HS-5 (cell line): ENCODE results near the gene TCTN1.
"Not testable (repeated sequence)": the region's sequence is repeated elsewhere in the genome, so short reads cannot be mapped to it uniquely, and the experiment has no call there.

Source experiments
- DNase-seq: peaks from one replicate; pipeline ENCODE4 v3.0.0-alpha.2; 2012; ENCODE audit warnings: low read depth

The TCTN1 gene

DNA sequence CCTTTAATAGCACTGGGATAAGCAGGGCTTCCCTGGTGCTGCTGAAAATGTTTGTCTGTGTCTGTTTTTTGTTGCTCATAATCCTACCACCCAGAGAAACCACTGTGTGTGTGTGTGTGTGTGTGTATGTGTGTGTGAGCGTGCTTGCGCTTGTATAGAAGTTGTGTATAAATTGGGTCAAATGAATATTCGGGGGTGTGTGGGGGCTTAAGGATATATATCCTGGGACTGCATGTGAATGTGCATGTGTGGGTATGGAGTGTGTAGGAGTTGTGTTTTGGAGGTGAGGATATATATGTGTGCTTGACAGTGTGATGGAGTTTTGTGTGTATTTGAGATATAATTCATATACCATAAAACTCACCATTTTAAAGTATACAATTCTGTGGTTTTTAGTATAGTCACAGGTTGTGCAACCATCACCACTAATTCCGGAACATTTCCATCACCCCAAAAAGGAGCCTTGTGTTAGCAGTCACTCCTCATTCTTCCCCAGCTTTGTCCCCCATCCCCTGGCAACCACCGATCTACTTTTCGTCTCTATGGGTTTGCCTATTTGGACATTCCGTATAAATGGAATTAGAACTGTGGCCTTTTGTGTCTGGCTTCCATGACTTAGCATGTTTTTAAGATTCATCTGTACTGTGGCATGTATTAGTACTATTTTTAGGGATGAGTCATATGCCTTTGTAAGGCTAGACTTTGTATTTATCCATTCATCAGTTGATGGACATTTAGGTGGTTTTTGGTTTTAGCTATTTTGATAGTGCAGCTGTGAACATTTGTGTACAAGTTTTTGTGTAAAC lies 25.6 kb downstream of the TCTN1 start:
- peak; percentile 3 for DNase-seq

DNA sequence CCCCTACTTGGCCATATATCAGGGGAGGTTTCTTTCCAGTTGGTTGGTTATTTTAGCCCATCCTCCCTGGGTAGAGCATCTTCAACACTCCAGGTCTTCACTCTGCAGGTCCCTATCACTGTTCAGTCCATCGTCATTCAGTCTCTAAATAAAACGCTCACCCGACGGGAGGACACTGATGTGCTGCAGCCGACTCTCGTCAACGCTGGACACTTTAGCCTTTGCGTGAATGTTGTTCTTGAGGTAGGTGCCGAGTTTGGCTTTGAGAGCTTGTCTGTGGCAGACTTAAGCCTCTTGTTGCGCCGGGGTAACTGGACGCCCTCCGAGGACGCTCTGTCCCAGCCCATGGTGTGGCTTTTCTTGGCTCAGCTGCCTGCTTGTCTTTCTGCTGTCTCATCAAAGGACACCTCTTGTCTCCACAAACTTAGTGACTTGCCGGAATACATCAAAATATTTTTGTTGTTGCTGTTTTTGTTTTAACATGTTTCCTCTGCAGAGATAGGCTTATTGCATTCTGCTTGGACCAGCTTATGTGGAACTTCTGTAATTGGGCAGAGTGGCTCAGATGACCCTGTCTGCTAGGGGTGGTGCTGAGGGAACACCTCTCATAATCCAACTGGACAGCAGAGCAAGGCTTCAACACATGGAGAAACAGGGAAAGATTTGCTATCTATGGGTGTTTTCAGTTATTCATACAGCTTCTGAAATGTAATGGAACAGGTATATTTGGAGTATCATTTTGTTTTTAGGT lies 26.5 kb downstream of the TCTN1 start:
- DNase-seq: no peak

DNA sequence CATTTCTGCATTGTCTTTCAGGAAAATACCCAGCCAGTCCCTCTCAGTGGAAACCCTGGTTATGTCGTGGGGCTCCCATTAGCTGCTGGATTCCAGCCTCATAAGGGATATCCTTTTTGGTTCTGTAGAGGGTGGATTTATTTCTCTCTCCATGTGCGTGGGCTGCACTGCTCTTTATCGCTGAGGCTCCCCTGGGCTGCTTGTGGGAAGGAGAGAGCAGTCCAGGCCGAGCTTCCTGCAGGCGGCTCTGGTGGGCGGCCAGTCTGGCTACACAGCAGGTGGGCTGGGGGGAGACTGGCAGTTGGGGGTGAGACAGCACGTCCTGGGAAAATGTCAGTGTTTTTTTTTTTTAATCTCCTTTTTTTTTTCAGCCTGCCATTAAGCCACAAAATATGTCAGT lies 27.6 kb downstream of the TCTN1 start:
- DNase-seq: no peak

DNA sequence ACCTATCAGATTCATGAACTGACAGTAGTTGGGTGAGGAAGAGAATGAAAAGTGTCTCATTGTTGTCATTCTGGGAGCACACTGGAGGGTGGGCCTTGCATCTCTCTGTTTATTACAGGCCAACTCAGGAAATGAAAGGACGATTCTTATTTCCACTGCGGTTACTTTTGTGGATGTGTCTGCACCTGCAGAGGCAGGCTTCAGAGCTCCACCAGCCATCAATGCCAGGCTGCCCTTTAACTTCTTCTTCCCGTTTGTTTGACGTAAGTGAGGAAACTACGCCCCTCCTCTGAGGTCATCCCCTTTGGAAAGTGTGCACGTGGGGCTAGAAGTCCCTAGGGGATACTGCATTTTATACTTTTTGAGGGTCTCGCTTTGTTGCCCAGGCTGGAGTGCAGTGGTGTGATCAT lies 33.7 kb downstream of the TCTN1 start:
- no peak for DNase-seq

DNA sequence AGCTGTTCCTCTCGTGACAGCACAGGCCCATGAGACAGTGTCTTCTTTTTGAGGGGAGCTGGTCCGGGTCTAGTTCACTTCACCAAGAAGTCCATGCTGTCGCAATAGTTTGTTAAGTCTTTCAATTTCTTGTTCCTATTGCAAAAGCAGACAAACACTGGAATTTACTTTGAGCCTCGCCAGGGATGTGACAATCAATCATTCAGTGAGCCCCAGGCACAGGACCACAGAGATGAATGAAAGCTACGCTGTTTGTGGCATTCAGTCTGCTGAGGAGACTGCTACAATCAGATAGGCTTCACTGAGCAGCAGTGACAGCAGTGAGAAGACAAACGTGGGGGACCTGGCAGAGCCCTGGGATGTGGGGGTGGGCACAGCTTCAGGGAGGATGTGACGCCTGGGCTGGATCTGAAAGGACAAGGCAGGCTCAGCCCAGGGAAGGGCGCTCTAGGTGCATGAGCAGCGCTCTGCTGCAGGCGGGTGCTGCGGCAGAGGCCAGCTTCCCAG lies 35.5 kb downstream of the TCTN1 start:
- no peak for DNase-seq

DNA sequence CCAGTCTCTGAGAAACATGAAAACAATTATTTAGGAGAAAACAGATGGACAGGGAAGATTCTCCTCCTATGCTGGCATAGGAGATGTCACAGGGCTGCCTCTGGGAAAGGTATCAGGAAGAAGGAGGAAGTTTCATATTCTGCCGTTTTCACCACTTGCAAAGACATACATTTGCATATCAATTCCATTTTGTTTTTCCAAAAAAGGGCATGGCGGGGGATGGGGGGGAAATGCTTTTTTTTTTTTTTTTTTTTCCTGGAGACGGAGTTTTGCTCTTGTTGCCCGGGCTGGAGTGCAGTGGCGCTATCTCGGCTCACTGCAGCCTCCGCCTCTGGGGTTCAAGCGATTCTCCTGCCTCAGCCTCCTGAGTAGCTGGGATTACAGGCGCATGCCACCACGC lies 40.3 kb downstream of the TCTN1 start:
- DNase-seq: not testable (repeated sequence)

DNA sequence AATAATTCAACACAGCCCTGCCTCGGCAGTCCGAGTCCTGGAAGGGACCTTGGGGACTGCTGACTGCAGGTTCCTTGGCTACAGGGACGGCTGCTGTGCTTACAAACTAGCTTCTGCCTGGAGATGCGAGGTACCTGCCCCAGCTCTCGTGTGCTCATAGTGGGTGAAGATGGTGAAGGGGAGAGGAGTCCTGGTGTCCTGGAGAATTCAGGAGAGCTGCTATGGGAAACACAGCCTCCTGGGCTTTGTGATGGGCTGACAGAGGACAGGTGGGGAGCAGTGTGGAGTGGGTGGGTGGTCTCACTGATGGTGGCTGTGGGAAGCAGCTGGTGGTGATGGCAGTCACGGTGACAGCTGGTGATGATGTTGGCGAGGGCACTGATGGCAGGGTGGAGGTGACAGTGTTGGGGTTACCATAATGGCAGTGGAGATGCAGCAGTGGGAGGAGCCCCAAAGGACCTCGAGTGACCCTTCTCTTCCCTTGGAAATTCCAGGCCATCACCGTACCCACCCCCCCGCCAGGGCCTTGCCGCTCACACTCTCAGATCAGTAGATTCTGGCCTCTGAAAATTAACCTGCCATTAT lies 42.2 kb downstream of the TCTN1 start:
- DNase-seq: no peak

DNA sequence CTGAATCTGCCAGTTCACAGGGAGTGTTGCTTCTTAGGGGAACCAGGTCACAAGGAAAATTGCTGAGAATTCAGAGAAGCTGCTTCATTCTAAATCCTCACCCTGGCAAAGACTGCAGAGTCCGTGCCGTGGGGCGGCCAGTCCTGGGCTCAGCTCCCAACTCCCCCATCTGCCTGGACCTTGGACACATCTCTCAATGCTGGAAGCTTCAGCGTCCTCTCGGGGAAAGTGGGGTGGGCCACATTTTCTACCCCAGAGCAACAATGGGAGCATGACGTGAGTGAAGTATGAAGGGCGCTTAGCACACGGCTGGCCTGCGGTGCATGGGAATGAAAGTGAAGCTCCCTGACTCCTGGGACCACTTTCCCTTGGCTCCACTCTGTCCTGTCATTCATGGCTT lies 43.8 kb downstream of the TCTN1 start:
- no peak for DNase-seq

DNA sequence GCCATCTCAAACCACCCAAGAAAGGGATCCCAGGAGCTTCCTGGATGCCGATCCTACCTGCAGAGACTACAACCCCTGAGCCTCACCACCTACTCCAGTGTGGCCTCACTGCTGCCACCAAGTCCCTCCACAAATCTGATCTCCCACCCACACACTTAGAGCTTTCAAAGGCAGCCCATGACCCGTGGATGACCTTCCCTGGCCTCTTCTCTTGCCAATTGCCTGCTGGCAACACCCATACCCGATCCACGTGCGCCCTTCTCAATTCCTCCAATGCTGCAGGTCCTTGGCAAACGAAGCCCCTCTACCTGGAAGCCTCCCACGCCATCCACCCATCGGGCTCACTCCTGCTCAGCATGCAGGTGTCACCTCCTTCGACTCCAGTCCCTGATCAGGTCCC lies 44.3 kb downstream of the TCTN1 start:
- DNase-seq: no peak

DNA sequence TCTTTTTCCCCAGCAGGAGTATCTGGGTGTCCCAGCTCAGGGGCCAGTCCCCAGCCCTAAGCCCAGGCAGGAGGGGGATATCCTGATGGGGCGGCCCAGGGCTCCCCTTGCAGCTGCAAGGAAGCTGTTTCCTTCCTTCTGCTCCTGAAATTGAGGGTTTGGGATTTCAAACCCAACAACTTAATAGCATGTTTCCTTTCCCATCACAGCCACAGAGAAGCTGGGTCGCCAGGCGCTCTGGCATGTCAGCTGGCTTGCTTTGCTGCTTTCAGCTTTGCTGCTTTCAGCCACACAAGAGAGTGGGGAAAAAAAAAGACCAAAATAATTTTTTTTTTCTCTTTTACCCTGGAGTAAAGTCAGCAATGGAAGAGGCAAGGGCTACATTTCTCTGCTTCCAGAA lies 44.9 kb downstream of the TCTN1 start:
- DNase-seq: no peak

DNA sequence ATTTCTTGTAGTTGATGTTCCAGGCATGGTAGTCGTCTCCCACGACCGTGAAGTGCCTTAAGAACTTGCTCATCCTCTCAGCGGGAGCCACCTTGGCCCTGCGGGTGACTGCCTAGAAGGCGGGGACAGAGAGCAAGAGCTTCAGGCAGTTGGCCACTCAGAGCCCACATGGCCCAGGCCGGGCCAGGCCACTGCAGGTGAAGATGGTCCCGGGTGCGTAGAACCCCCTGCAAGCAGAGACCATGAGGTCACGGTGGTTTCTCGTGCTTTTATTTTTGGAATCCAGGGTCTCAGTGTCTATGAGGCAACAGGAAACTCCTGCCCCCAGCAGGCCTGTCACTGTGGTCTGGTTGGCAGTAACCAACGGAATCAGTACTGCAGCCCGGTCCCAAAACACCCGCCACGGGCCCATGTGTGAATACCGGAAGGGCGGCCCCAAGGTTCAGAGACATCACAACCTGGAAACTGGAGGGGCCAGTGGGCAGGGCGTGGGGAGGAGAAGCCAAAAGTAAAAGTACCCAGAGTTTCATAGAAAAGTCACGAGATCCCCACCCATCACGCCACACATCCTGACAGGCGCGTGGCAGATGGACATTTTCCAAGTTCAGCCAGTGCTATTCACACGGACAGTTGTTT lies 47.5 kb downstream of the TCTN1 start:
- no peak for DNase-seq

DNA sequence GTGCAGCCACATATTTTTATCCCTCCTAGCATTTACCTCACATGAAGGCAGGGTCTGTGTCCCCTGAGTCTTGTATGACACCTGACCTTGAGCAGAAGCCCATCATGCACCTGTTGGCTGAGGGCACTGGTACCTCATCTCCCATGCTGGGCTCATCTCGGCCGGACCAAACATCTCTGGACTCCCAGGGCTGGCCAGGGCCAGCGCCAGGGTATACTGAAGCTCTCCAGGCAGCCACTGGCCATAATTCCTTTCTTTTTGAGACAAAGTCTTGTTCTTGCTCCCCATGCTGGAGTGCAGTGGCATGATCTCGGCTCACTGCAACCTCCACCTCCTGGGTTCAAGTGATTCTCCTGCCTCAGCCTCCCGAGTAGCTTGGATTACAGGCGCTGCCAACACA lies 53.0 kb downstream of the TCTN1 start:
- no peak for DNase-seq

DNA sequence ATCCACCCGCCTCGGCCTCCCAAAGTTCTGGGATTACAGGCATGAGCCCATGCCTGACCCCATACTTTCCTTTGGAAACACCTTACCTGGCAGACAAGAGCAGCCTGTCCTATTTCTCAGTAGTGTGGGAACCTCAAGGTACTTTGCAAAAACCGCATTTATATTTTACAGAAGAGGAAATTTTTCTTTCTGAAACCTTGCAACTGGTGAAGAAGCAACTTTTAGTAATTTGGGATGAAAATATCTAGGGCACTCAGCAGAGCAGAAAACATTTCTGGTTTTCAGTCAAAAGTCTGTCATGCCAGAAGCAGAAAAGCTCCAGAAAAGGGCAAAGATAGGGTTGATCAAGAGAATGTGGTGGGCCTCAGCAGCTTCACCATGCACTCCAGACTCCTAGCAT lies 53.7 kb downstream of the TCTN1 start:
- DNase-seq: no peak

DNA sequence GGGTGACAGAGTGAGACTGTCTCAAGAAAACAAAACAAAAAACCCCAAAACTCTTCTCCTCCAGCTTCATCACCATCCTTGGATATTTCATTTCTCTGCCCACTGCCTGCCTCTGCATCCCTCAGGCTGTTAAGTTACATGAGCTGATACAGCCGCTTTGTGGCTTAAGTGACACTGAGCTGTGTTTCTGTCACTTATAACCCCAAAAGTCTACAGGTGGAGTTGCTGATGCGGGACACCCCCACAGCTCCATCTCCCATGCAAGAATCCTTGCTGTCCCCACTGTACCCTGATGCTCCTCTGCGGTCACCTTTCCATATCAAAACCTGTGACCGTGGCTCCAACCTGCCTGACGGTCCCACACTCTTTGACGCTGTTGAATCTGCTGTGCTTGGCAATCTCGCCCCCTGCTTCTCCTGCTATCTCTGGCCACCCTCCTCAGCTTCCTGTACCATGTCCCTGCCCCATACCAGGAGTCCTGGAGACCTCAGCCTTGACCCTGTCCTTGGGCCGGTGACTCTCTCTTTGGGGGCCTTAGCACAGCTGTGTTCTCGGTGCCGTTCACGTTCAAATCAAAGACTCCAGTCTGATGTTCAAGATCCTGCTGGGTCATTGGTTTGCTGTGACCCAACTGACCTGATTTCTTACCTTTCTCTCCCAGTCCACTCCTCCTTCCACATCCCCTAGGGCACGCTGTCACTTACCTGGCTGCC lies 54.7 kb downstream of the TCTN1 start:
- DNase-seq: no peak

DNA sequence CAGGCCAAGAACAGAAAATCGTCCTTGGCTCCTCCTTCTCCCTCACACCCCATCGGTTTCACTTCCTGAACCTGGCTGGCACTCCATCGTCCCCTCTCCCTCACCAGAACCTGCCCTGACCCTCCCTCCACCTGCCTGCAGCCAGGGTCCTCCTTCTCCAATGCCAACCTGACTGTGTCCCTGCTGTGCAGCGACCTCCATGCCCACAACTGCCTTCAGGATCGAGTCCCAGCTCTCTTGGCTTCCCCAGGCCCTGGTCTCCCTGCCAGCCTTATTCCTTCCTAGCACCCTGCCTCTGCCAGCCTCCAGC lies 55.2 kb downstream of the TCTN1 start:
- no peak for DNase-seq

DNA sequence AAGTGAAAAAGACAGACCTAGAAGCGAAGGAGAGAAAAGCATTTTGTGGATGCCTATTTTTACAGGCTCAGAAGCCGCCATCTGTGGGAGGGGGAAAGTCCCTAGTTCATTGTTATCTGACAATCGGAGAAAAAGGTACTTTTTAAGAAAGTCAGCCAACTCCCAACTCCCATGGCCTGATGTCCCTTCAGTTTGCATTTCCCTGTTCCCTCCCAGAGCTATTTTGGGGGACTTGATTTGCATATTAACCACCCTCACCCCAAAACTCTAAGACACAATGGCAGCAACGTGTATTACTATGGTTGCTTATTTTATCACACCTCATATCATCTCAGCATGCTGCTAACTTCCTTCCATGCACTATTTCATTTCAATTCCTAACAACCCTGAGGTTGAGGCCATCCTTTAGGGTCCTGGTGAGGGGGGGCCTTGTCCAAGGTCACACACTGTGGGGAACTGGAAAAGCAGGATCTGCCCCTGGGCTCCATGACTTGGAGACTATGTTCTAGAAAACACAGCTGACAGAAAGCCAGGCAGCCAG lies 56.3 kb downstream of the TCTN1 start:
- DNase-seq: no peak

DNA sequence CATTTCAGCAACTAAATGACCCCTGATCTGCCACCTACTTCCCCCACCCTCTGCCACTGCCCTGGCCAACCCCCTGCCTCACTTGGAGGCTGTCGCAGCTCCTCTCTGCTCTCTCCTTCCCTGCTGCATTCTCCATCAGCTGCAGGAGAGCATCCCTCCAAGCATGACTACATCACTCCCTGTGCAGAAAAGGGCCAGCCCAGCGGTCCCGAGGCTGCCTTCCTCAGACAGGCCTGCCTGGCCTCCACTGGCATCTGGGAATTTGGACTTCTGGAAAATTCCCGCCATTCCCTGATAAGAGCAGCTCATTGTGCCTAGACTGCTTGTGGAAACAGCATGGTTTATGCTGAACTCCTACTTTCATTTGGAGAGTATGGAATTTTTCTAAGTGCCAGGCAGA lies 62.2 kb downstream of the TCTN1 start:
- DNase-seq: no peak

DNA sequence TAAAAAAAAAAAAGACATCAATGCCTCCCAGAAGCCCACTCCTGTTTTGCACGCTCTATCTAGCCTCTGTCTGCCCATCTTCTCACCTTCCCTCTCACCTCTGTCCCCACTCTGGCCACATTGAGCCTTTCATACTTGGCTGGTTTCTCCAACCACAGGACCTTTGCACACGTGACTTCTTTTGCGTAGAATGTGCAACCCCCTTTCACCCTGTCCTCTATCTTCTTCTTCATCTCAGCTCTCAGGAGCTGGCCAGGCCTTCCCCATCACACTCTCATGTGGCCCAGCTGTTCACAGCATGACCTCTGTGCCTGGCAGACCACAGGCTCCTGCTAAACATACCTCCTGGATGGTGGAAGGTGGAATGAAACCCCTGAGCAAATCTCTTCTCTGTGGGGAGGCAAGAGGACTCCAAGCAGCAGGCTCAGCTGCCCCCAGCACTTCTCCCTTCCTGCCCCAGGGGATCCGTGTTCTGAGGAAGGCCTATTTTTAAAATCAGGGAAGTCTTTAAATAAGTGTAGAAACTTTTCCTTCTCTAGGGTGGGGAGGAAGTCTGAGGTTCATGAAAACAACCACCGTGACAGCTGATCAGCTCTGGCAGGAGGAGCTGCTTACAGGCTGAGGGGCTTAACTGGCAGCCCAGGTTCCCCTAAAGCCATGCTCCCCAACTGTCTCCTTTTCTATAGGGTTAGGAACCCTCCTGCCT lies 63.4 kb downstream of the TCTN1 start:
- DNase-seq: no peak

DNA sequence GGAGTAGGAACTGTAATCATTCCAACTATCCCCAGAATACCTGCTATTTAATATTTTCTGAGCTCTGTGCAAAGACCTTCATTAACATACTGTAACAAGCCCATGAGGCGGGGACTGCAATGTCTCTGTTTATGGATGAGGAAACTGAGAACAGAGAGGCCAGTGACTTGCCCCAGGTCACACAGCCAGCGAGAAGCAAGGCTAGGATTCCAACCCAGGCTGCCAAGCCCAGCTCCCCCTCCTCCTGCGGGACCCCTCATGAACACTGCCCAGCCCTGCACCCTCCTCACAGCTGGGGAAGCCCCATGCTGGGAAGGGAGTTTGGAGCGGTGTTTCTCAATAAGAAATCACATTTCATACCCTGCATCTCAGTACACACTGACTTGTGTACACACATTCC lies 64.1 kb downstream of the TCTN1 start:
- DNase-seq: no peak

DNA sequence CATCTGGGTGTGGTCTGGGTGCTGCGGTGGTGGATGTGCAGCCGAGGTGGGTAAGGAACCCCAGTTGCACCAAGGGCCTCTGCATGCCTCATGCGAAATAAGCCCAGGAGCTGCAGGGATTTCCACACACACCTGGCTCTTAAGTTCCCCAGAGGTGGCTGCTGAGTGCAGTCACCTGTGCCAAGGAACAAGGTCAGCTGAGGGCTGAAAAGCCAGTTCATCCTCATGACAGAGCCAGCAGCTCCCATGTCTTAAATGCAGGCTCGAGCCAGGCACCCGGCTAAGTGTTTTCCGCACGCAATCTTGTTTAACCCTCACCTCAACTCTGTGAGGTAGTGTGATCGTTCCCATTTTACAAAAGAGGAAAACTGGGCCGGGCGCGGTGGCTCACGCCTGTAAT lies 65.3 kb downstream of the TCTN1 start:
- no peak for DNase-seq

DNA sequence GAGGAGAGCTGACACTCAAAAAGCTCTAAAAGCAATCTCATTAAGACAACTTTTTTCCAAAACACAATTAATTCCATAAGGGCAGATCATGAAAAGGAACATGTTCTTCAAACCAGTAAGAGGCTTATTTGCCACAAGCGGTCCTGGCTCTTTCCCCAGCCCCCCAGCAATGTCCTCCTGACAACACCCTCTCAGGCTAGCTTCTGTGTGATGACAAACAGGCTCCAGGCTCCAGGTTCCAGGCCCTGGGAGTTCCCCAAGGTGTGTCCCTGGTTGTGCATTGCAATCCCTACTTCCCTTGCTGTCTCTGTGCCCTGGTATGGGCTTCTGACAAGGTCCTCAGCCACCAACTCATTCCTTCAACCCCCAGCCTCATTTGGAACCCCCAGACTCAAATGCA lies 66.1 kb downstream of the TCTN1 start:
- no peak for DNase-seq
